ENCODE measurements around the gene RTEL1. TPM values are rescaled to one million over a fixed set of nuclear protein-coding genes. Genes with fewer than 3 reads are reported as not detected.

Gene RTEL1
- total RNA-seq, 2 donors from 2014 or later: 37.8 to 114 TPM

DNA sequence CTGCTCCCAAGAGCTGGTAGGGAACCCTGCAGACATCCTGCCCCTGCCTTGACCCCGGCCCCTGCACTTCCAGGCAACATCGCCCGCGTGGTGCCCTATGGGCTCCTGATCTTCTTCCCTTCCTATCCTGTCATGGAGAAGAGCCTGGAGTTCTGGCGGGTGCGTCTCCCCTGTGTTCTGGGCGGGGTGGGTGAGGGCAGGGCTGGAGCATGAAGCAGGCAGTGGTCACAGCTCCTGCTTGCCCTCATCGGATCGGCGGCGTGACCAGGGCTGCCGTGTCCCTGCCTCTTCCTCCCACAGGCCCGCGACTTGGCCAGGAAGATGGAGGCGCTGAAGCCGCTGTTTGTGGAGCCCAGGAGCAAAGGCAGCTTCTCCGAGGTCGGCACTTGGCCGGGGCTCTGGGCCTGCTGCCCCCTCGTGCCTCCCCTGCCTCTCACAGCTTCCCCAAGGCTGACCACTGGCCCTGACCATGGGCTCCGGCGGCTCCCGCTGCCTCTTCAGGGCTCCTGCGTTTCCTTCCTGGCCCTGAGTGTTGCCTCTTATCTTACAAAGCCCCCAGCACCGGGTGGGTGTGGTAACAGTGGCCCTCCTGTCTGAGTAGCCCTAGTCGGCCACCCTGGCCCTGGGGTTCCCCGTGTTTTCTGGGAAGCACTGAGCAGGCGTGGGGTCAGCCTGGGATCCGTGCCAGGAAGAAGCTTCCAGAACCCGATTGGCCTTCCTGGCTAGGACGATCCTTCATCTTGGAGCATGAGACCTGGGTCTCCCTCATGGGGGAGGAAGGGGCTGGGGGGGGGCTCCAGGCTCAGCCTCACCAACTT, 30.3 kb downstream of the RTEL1 start:
- Histone ChIP-seq H3K4me1 (ENCODE audit: control insufficient read depth in 1 of 2, low read depth in 2 of 2) (peaks cover 4 to 27% of the 10 kb centered on the region in 2 donors), H3K27me3 (replicated peaks; ENCODE audit: insufficient read depth) (no peaks in the 10 kb centered on the region), H3K36me3 (no peaks in the 10 kb centered on the region), H3K9me3 (no peaks in the 10 kb centered on the region), H3K27ac (peak overlapping the region in 1 of 2 donors; percentile 61), H3K4me3 (no peak overlapping the region)
- ATAC-seq (ENCODE audit: insufficient number of reproducible peaks, low FRiP score, low read depth) (no peak), DNase-seq (ENCODE audit: low spot score) (no peak)
- TF ChIP-seq, protein P1, sequence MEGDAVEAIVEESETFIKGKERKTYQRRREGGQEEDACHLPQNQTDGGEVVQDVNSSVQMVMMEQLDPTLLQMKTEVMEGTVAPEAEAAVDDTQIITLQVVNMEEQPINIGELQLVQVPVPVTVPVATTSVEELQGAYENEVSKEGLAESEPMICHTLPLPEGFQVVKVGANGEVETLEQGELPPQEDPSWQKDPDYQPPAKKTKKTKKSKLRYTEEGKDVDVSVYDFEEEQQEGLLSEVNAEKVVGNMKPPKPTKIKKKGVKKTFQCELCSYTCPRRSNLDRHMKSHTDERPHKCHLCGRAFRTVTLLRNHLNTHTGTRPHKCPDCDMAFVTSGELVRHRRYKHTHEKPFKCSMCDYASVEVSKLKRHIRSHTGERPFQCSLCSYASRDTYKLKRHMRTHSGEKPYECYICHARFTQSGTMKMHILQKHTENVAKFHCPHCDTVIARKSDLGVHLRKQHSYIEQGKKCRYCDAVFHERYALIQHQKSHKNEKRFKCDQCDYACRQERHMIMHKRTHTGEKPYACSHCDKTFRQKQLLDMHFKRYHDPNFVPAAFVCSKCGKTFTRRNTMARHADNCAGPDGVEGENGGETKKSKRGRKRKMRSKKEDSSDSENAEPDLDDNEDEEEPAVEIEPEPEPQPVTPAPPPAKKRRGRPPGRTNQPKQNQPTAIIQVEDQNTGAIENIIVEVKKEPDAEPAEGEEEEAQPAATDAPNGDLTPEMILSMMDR (IDR thresholded peaks at IDR 0.05): no peak

GRCh38 chr20:63689046-63690002, 31.2 kb downstream of the RTEL1 start:
- Histone ChIP-seq H3K4me1 (ENCODE audit: control insufficient read depth in 1 of 2, low read depth in 2 of 2) (peaks cover 4 to 25% of the 10 kb centered on the region in 2 donors), H3K27ac (no peak overlapping the region), H3K27me3 (replicated peaks; ENCODE audit: insufficient read depth) (no peaks in the 10 kb centered on the region), H3K36me3 (no peaks in the 10 kb centered on the region), H3K9me3 (no peaks in the 10 kb centered on the region), H3K4me3 (no peak overlapping the region)
- no peak for DNase-seq (ENCODE audit: low spot score)
- TF ChIP-seq, protein P1 (IDR thresholded peaks at IDR 0.05): no peak
- ATAC-seq (ENCODE audit: insufficient number of reproducible peaks, low FRiP score, low read depth): no peak

DNA sequence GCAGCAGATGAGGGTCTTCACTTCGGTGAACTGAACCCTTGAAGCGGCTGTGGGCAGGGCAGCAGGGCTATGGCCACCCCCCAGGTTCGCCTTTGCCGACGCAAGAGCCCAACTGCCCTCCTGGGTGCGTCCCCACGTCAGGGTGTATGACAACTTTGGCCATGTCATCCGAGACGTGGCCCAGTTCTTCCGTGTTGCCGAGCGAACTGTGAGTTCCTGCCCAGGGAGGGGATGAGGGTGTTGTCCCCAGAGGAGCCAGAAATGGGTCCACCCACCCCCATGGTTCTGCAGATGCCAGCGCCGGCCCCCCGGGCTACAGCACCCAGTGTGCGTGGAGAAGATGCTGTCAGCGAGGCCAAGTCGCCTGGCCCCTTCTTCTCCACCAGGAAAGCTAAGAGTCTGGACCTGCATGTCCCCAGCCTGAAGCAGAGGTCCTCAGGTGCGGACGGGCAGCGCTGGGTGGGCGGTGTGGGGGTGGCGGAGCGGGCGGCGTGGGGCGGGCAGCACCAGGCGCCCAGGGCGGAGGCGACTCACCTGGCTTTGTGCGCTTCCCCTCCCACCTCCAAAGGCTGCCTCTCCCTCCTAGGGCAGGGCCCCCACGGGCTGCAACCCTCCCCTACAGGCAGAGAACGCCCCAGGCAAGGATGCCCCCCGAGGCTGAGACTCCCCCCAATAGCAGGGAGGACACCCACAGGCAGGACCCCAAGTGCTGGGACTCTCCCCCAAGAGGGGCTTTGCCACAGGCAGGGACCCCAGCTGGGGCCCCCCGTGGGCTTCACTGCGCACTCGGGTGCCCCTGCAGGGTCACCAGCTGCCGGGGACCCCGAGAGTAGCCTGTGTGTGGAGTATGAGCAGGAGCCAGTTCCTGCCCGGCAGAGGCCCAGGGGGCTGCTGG, 32.1 kb downstream of the RTEL1 start:
- no peak overlapping the region for H3K27ac ChIP-seq
- ATAC-seq (ENCODE audit: insufficient number of reproducible peaks, low FRiP score, low read depth): no peak
- H3K27me3 ChIP-seq (replicated peaks; ENCODE audit: insufficient read depth): no peaks in the 10 kb centered on the region
- no peaks in the 10 kb centered on the region for H3K9me3 ChIP-seq
- H3K4me3 ChIP-seq: no peak overlapping the region
- TF ChIP-seq, protein P1 (IDR thresholded peaks at IDR 0.05): no peak
- H3K36me3 ChIP-seq: peaks cover 5% of the 10 kb centered on the region
- peaks cover 4 to 25% of the 10 kb centered on the region in 2 donors for H3K4me1 ChIP-seq (ENCODE audit: control insufficient read depth in 1 of 2, low read depth in 2 of 2)
- no peak for DNase-seq (ENCODE audit: low spot score)

- Histone ChIP-seq H3K36me3 (peaks cover 5% of the 10 kb centered on the region), H3K4me3 (no peak overlapping the region), H3K4me1 (ENCODE audit: control insufficient read depth in 1 of 2, low read depth in 2 of 2) (peaks cover 4 to 24% of the 10 kb centered on the region in 2 donors), H3K27me3 (replicated peaks; ENCODE audit: insufficient read depth) (no peaks in the 10 kb centered on the region), H3K9me3 (no peaks in the 10 kb centered on the region), H3K27ac (no peak overlapping the region)
- ATAC-seq (ENCODE audit: insufficient number of reproducible peaks, low FRiP score, low read depth) (no peak), DNase-seq (ENCODE audit: low spot score) (no peak)
- TF ChIP-seq, protein P1 (IDR thresholded peaks at IDR 0.05): no peak
Measured at GRCh38 chr20:63690898-63691710, 33.0 kb downstream of the RTEL1 start.

Measured in thoracic aorta (tissue), 2 donors.